GM19324 (cell line): ENCODE results near the gene SBK2.
"Not testable (repeated sequence)": the region's sequence is repeated elsewhere in the genome, so short reads cannot be mapped to it uniquely, and the experiment has no call there.

ENCODE experiments used
- ATAC-seq: cut with Tn5 transposase; IDR thresholded peaks from one replicate; pipeline ENCODE4 v1.9.1; 2021; ENCODE audit warnings: mild to moderate bottlenecking, moderate library complexity; ENCODE audit not compliant: unreplicated experiment, low FRiP score

Gene SBK2

GRCh38 chr19:55503502-55504251 lies 33.3 kb downstream of the SBK2 start:
- peak; percentile 95 for ATAC-seq

DNA sequence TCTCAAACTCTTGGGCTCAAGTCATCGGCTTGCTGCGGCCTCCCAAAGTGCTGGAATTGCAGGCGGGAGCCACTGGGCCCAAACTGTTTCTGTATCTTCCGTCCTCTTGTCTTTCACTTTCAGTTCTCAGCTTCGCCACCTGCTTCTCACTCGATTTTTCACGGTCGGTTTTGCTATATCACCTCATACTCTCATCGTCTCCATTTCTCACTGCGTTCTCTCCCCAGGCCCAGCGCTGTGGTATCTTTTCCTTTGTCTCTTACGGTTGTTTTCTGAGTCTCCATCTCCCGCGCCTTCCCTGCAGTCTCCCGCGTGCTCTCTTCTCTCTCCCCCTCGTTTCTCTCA lies 33.8 kb downstream of the SBK2 start:
- ATAC-seq, result no peak

DNA sequence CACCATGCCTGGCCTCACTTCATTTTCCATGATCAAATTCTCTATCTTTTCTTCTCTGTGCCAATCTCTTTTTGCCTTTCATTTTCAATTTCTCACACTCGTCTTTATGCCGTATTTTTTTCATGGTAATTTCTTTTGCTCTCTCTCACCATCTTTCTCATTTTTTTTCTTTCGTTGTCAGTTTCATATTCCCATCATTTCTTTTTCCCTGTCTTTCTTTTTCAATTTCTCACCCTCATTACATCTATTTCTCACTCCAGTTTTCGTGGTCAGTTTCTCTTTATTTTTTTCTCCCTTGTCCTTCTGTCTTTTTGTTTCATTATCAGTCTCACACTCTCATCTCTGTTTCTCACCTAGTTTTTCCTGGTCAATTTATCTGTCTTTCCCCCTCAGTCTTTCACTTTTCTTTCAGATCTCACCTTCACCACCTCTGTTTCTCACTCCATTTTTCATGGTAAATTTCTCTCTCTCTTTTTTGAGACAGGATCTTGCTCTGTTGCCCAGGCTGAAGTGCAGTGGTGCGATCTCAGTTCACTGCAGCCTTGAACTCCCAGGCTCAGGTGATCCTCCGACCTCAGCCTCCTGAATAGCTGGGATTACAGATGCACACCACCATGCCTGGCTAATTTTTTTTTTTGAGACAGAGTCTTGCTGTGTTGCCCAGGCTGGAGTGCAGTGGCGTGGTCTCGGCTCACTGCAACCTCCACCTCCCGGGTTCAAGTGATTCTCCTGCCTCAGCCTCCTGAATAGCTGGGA lies 34.6 kb downstream of the SBK2 start:
- no peak for ATAC-seq

- no peak for ATAC-seq
These were observed 36.5 kb downstream of the SBK2 start for GRCh38 chr19:55500368-55500952.

DNA sequence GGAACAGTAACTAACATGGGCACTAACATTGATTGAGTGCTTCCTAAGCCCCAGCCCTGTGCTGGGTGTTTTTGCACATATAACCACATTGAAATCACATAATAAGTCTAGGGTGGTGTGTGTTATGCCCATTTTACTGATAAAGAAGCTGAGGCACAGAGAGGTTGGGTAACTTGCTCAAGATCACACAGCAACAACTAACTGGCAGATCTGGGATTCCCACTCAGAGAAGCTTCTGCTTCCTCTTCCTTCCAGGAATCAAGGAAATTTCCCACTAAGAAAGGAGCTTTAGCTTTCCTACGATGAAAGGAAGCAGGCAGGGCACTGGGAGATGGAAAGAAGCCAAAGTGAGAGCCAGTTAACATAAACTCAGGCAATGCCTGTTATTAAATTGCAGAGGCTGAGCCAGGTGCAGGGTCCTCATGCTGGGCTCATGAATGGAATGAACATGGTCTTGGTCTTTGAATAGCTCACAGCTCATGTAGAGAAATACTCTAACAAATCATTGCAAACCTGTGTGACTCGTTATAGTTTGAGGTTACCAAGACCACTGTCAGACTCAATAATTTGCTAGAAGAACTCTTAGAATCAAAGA lies 38.6 kb downstream of the SBK2 start:
- no peak for ATAC-seq

GRCh38 chr19:55497763-55498162 lies 39.2 kb downstream of the SBK2 start:
- no peak for ATAC-seq

- ATAC-seq, result not testable (repeated sequence)
These were observed 40.1 kb downstream of the SBK2 start for GRCh38 chr19:55496820-55497219.

- ATAC-seq, result no peak
These were observed 41.1 kb downstream of the SBK2 start for GRCh38 chr19:55495646-55496349.

DNA sequence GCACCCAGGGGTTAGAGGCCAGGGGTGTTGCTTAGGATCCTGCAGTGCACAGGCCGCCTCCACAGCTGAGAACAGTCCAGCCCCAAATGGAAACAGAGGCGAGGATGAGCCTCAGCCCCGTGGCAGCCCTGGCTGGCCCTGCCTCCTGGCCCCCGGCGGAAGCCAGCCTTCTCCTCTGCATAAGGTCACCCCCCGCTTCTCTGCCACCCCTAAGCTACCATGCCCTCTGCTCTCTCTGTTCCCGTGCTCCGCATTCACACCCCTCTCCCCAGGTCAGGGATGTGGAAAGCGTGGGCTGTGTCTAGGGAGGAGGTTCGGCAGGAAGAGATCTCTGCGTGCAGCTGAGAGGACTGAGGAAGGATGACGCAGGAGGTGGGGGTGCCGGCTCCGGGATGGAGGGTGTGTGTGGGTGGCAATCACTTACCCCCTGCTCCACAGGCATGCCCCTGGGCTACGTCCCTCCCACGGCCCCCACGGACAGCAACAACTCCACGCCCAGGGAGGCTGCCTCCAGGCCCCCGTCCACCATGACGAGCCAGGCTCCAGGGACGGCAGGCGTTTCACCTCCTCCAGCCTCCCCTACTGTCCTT lies 42.7 kb downstream of the SBK2 start:
- ATAC-seq, result no peak

GRCh38 chr19:55493645-55494171 lies 43.2 kb downstream of the SBK2 start:
- no peak for ATAC-seq

- no peak for ATAC-seq
These were observed 43.8 kb downstream of the SBK2 start for GRCh38 chr19:55493052-55493644.

DNA sequence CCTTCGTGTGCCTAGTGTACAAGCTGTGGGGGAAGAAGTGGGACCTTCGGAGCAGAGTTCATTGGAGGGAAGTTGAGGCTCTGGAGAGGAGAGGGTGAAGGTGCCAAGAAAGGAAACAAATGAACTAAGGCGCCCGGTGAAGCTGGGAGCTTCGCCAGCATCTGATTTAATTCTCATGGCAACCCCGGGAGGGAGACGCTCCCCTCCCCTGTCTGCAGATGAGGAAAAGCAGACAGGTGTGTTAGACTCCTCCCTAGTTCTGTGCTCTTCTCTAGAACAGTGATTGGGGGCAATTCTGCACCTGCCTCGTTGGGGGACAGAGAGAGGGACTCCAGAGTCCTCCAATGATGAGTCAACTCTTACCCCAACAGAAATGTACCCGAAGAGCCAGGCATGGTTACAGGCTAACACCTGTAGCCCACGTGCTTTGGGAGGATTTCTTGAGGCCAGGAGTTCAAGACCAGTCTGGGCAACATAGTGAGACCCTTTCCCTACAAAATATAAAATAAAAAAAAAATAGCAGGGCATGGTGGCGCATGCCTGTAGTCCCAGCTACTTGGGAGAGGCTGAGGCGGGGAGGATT lies 44.5 kb downstream of the SBK2 start:
- ATAC-seq, result no peak

- ATAC-seq, result no peak
These were observed 45.2 kb downstream of the SBK2 start for GRCh38 chr19:55491546-55492360.

GRCh38 chr19:55490478-55491432 lies 46.2 kb downstream of the SBK2 start:
- ATAC-seq, result no peak

DNA sequence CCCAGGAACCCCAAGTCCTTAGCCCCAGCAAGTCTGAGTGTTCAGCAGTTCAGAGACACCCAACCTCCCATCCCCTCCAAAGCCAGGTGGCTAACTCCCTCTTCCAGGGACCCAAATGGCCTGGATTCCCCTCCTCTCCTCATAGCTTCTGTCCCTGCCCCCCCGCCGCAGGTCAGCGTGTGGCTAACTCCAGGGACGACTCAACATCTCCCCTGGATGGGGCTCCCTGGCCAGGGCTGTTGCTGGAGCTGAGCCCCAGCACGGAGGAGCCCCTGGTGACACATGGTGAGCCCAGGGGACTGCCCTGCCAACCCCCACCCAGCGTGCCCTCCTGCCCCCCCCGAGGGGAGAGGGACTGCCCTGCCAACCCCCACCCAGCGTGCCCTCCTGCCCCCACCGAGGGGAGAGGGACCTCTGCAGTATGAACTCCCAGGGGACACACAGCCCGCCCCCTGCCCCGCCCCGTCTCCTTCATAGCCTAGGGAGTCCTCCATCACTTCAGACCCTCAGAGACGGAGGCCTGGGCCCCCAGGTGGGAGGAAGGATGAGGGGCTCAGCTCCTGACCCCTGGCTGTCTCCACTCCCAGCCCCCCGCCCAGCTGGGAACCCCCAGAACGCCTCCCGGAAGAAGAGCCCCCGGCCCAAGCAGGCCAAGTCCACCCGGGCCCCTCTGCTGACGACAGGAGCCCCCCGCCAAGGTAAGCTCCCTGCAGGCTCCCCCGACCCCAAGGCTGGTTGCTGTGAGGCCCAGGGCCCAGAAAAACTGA lies 47.0 kb downstream of the SBK2 start:
- no peak for ATAC-seq

GRCh38 chr19:55488986-55489710 lies 47.8 kb downstream of the SBK2 start:
- ATAC-seq, result no peak
